Keratinocyte (primary cell): Measurements from ENCODE around the gene DOCK1.
"Not testable (repeated sequence)": the region's sequence is repeated elsewhere in the genome, so short reads cannot be mapped to it uniquely, and the experiment has no call there.

Experiments used
- CTCF ChIP-seq, 3 experiments: IDR thresholded peaks in 1 of 3; conservative IDR thresholded peaks in 1 of 3; optimal IDR thresholded peaks in 1 of 3; 2 replicates in 2 of 3; 3 replicates in 1 of 3; pipeline versions ENCODE3 to v1.5.1; 2011; ENCODE audit warnings: low read length in 3 of 3, mild to moderate bottlenecking in 3 of 3, moderate library complexity in 2 of 3, control low read depth in 1 of 3, inconsistent platforms in 1 of 3; ENCODE audit not compliant: insufficient read depth in 2 of 3; ENCODE audit errors: extremely low read depth in 1 of 3
- EZH2 ChIP-seq: IDR thresholded peaks from one replicate; pipeline ENCODE4 v1.6.1; 2012; ENCODE audit warnings: inconsistent platforms, mild to moderate bottlenecking, low read length, moderate library complexity

GRCh38 chr10:126916952-126917351, 11.7 kb downstream of the DOCK1 start:
- not testable (repeated sequence) for TF ChIP-seq CTCF (optimal IDR thresholded peaks at IDR 0.05 in 1 of 3, IDR thresholded peaks at IDR 0.05 in 1 of 3, conservative IDR thresholded peaks at IDR 0.05 in 1 of 3; ENCODE audit: extremely low read depth in 1 of 3, insufficient read depth in 2 of 3, low read length in 3 of 3); EZH2
